WI38 (cell line): ENCODE data around the gene AKR1C2.
"Not testable (repeated sequence)": the region's sequence is repeated elsewhere in the genome, so short reads cannot be mapped to it uniquely, and the experiment has no call there.

Source experiments
- H3K4me3 ChIP-seq: 2 replicates; pipeline ENCODE4 v1.5.1; 2011; ENCODE audit warnings: low read depth, mild to moderate bottlenecking, control low read depth, low read length
- CTCF ChIP-seq: IDR thresholded peaks from 2 replicates; pipeline ENCODE4 v1.5.1; 2012; ENCODE audit warnings: low read depth, mild to moderate bottlenecking, control low read depth, low read length

Gene AKR1C2

GRCh38 chr10:5018134-5018533 is 14.5 kb upstream of the AKR1C2 start:
- no peak for TF ChIP-seq CTCF
- no peak overlapping the region for H3K4me3 ChIP-seq

DNA sequence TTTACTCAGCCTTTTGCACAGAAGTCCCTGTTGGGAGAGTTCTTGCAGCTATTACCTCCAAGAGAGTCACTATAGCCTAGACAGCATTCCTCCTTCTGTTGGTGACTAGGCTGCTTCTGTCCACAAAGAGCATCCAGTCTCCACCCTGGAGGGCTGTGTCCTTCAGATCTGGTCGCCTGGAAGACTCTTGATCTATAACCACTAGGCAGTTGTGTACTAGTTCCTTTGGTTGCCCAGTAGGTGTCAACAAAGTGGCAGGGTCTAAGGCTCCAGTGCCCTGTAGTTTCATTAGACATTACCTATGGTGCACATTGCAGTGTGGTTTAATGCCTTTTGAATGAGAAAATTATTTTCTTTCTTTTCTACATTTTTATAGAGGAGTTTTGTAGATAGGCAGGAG is 11.3 kb upstream of the AKR1C2 start:
- no peak overlapping the region for H3K4me3 ChIP-seq
- TF ChIP-seq CTCF = no peak

DNA sequence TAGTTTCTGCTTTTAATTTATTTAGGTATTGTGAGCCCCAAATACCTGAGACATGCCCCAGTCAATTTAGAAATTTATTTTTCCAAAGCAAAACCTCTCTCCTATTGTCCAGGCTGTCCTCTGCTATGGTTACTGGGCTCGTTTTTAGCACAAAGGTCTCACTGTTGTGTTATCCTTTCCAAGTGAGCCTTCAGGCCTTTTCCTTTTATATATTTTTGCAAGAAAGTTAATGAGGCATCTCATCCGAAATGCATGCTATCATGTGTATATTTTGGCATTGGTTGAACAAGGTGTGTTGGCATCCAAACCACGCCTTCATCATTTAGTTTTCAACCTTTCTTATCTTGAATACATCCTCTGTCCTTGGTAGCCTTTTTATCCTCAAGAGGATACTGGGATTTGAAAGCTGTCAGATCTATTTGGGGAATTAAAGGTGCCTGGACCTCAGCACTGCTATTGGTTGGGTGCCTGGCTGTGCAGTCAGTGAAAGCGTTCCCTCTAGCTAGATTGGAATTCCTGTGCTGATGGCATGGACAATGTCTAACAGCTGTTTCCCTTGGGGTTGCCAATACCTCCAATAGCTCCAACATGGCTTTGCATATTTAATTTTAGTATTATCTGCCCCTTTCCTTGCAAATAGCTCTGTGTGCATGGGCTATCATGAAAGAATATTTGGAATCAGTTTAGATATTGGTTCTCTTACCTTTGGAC is 10.7 kb upstream of the AKR1C2 start:
- not testable (repeated sequence) for H3K4me3 ChIP-seq

DNA sequence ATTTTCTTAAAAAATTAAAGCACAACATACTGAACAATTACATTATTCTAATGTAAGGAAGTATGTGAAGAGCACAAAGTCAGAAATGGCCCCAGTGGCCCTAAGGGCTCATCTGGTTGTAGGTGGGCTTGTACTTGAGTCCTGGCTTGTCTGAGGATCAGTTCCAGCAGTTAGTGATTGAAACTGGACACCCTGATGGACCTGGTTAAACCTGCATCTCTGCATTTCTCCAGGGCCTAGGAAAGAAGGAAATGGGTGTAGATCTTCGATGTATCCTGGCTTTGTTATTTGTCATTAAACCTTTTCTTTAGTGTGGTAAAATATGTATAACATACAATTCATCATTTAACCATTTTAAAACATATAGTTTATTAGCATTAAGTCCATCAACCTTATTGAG is 9.7 kb upstream of the AKR1C2 start:
- no peak overlapping the region for H3K4me3 ChIP-seq
- TF ChIP-seq CTCF = no peak

- no peak overlapping the region for H3K4me3 ChIP-seq
- TF ChIP-seq CTCF = no peak
Observed at GRCh38 chr10:5012595-5012994, 8.9 kb upstream of the AKR1C2 start.

DNA sequence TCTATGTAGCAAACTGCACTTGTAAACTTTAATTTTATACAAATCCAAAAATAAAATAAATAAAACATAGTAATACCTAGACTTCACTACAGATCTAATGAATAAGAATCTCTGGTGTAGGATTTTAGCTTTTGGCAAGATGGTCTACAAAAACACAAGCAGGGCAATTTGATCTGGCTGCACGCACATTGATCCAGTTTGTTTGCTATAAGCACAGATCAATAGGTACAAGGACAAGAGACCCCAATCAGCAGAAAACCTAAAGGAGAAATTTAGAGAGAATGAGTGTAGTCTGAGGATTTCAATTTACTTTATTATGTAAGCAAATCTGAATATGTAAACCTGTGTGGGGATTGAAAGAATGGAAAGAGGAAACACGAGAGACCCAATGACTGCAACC is 7.7 kb upstream of the AKR1C2 start:
- not testable (repeated sequence) for H3K4me3 ChIP-seq

DNA sequence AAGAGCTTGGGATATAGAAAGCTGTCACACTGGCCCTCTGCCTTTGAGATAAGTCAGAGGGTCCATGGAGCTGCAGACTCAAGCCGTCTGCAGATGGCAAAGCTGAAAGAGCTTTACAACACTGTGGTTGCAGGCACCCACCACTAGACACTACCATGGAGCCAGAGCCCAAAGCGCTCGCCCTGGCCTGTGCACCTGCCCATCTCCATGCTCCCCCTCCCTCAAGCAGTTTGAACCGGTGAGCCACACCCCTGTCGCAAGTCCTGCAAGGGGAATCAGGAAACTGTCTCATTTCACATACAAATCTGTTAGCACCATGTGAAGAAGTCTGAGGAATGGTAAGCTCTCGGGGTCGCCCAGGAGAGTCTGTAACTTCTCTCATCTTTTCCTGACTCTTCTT is 6.4 kb upstream of the AKR1C2 start:
- H3K4me3 ChIP-seq = not testable (repeated sequence)

DNA sequence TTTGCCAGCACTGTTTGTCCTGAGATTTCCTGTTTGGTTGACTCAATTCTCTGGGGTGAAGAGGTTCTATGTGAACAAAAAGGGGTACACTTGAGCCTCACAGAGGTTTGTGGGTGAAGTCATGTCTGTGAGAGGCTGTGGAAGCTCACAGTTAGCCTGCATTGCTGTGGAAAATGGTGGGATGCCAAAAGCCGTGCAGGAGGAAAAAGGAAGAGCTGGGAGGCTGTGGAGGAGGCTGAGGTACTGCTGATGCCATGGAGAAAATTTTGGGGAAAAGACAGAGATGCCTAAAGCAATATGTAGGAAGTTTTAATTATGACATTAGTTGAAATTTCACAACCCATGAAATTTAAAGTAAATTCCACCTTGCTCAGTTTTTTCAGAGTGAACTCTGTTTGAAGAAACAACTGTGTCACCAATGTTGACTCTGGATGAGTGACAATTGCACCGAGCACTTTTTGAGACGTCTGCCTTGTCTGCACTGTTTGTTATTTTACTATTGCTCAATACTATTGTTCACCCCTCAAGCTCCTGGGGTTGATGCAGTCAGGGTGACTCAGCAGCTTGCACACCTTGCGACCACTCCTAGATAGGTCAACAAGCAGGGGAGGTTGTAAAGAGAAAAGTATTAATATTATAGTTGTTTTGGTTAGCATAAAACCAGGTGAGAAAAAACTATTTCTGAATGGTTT is 5.3 kb upstream of the AKR1C2 start:
- not testable (repeated sequence) for H3K4me3 ChIP-seq

GRCh38 chr10:5004501-5004900 is 844 bp upstream of the AKR1C2 start:
- H3K4me3 ChIP-seq = not testable (repeated sequence)

DNA sequence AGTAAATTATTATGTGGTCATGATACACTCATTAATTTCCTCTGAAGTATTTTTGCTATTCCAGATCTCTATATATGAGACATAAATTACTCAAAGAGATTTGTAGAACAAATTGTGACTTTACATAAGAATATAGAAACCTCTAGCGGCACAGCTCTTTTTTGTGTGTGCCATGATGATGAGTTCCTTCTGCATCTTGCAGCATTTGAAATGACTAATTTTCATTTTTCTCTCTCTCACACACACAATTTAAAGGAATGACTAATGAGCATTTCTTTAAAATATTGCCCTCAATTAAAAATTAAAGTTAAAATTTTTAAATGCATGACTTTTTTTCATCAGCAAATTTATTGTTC is 351 bp upstream of the AKR1C2 start:
- H3K4me3 ChIP-seq = not testable (repeated sequence)
